ENCODE results near the gene CDC5L. TPM values are rescaled to one million over a fixed set of nuclear protein-coding genes. Genes with fewer than 3 reads are reported as not detected.
"Not testable (repeated sequence)": the region's sequence is repeated elsewhere in the genome, so short reads cannot be mapped to it uniquely, and the experiment has no call there.

CDC5L gene
- total RNA-seq, 1 donor from 2014 or later: 18.2 TPM

DNA sequence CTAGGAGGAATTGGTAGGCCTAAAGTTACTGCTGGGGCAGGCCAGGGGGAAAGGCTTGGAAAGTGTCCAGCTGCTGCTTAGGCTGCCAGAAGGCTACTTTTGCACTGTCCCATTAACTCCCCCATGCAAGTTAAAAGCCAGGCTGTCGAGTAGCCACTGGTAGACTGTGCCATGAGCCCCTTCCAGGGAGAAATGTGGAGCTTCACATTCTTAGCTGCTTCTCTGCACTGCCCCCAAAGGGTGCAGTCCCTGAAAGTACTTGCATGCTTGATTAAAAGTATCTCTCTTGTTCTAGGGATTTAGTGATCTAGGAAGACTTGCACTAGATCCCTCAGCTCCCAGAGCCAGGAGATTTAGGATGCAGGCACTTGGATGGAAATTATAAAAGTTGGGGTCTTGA, 57.3 kb downstream of the CDC5L start:
- H2AFZ ChIP-seq (ENCODE audit: low read depth, low read length): no peak overlapping the region
- no peaks in the 10 kb centered on the region for H3K9me3 ChIP-seq (ENCODE audit: insufficient read depth, low read depth, low read length)
- DNase-seq (ENCODE audit: low read depth) (no peak), FAIRE-seq (no peak)
- H3K36me3 ChIP-seq (ENCODE audit: insufficient read depth, low read length): no peaks in the 10 kb centered on the region
- Mint-ChIP-seq H3K4me3 (ENCODE audit: unreplicated experiment) (no peak overlapping the region), H3K27ac (ENCODE audit: unreplicated experiment) (no peak overlapping the region), H3K36me3 (ENCODE audit: low read depth, unreplicated experiment) (peaks cover 26% of the 10 kb centered on the region), H3K9me3 (ENCODE audit: unreplicated experiment) (peaks cover 18% of the 10 kb centered on the region), H3K27me3 (ENCODE audit: low read depth, unreplicated experiment) (no peaks in the 10 kb centered on the region), H3K4me1 (ENCODE audit: low read depth, unreplicated experiment) (peaks cover 9% of the 10 kb centered on the region)
- no peak for TF ChIP-seq EZH2 (IDR thresholded peaks at IDR 0.05; ENCODE audit: insufficient read depth, low read length)
- TF ChIP-seq, protein P1, sequence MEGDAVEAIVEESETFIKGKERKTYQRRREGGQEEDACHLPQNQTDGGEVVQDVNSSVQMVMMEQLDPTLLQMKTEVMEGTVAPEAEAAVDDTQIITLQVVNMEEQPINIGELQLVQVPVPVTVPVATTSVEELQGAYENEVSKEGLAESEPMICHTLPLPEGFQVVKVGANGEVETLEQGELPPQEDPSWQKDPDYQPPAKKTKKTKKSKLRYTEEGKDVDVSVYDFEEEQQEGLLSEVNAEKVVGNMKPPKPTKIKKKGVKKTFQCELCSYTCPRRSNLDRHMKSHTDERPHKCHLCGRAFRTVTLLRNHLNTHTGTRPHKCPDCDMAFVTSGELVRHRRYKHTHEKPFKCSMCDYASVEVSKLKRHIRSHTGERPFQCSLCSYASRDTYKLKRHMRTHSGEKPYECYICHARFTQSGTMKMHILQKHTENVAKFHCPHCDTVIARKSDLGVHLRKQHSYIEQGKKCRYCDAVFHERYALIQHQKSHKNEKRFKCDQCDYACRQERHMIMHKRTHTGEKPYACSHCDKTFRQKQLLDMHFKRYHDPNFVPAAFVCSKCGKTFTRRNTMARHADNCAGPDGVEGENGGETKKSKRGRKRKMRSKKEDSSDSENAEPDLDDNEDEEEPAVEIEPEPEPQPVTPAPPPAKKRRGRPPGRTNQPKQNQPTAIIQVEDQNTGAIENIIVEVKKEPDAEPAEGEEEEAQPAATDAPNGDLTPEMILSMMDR (IDR thresholded peaks at IDR 0.05; ENCODE audit: insufficient read depth, low read depth, low read length): no peak
- H3K27ac ChIP-seq (ENCODE audit: low read depth, low read length): no peak overlapping the region
- peaks cover 22% of the 10 kb centered on the region for H3K79me2 ChIP-seq (ENCODE audit: insufficient read depth, low read length)
- no peak overlapping the region for H3K4me3 ChIP-seq (ENCODE audit: insufficient read depth, low read depth, low read length)
- no peak overlapping the region for H3K9ac ChIP-seq (ENCODE audit: low read length)
- no peak overlapping the region for H3K4me2 ChIP-seq (ENCODE audit: low read length)
- H3K27me3 ChIP-seq (ENCODE audit: insufficient read depth, low read length): no peaks in the 10 kb centered on the region
- peaks cover 22% of the 10 kb centered on the region for H4K20me1 ChIP-seq (ENCODE audit: insufficient read depth, low read length)
- H3K4me1 ChIP-seq (ENCODE audit: insufficient read depth, low read length): peaks cover 11% of the 10 kb centered on the region

DNA sequence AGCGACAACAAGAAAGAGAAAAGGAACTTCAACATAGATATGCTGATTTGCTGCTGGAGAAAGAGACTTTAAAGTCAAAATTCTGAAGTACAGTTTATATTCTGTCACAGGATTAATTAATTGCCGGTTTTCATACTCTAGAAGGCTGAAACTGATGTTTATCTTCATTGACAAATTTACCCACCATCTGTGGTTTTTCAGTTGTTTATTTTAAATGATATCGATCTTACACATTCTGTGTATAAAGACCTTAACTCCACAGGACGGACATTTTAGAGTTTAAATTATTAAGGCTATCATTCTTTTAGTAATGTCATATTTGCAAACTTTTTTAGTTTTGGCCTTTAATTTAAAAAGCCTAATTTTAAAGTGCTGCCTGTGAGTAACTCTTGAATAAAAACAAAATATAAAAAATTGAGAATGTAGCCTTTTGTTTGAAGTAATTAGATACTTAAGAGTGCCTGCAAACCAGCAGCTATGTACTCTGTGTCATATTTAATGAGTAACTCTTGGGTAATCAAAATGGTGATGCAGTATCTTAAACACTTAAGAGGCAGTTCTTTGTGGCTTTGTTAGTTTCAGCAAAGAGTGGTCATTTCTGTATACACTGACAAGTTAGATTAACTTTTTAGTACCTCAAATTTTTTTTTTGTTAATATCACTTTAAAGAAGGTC, 59.3 kb downstream of the CDC5L start:
- peak overlapping the region; percentile 36 for H3K27ac ChIP-seq (ENCODE audit: low read depth, low read length)
- Mint-ChIP-seq H3K9me3 (ENCODE audit: unreplicated experiment) (peaks cover 14% of the 10 kb centered on the region), H3K27me3 (ENCODE audit: low read depth, unreplicated experiment) (no peaks in the 10 kb centered on the region), H3K4me3 (ENCODE audit: unreplicated experiment) (no peak overlapping the region), H3K4me1 (ENCODE audit: low read depth, unreplicated experiment) (peaks cover 6% of the 10 kb centered on the region), H3K27ac (ENCODE audit: unreplicated experiment) (peak overlapping the region; percentile 18), H3K36me3 (ENCODE audit: low read depth, unreplicated experiment) (peaks cover 23% of the 10 kb centered on the region)
- no peak overlapping the region for H2AFZ ChIP-seq (ENCODE audit: low read depth, low read length)
- DNase-seq (ENCODE audit: low read depth) (peak; percentile 93), FAIRE-seq (peak; percentile 80)
- TF ChIP-seq, protein P1 (IDR thresholded peaks at IDR 0.05; ENCODE audit: insufficient read depth, low read depth, low read length): no peak
- no peak for TF ChIP-seq EZH2 (IDR thresholded peaks at IDR 0.05; ENCODE audit: insufficient read depth, low read length)
- no peaks in the 10 kb centered on the region for H3K9me3 ChIP-seq (ENCODE audit: insufficient read depth, low read depth, low read length)
- no peak overlapping the region for H3K4me3 ChIP-seq (ENCODE audit: insufficient read depth, low read depth, low read length)
- no peaks in the 10 kb centered on the region for H3K27me3 ChIP-seq (ENCODE audit: insufficient read depth, low read length)
- peak overlapping the region; percentile 12 for H3K9ac ChIP-seq (ENCODE audit: low read length)
- H3K4me1 ChIP-seq (ENCODE audit: insufficient read depth, low read length): peaks cover 11% of the 10 kb centered on the region
- peaks cover 11% of the 10 kb centered on the region for H3K79me2 ChIP-seq (ENCODE audit: insufficient read depth, low read length)
- H3K4me2 ChIP-seq (ENCODE audit: low read length): peak overlapping the region; percentile 47
- H3K36me3 ChIP-seq (ENCODE audit: insufficient read depth, low read length): no peaks in the 10 kb centered on the region
- H4K20me1 ChIP-seq (ENCODE audit: insufficient read depth, low read length): peaks cover 18% of the 10 kb centered on the region

DNA sequence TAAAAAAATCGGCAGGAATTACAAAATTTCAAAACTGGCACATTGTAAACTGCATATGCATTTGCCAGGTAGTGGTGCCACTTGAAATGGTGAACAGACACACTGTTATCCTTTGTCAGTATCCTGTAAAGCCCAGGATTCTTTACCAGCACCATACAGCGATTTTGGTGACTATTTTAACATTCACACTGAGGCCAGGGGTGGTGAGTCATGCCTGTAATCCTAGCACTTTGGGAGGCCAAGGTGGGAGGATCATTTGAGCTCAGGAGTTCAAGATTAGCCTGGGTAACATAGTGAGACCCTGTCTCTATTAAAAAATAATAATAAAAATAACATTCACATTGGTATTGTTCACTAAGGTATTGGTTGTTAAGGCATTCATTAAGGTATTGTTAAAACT, 61.7 kb downstream of the CDC5L start:
- H3K36me3 ChIP-seq (ENCODE audit: insufficient read depth, low read length); H3K4me2 ChIP-seq (ENCODE audit: low read length); DNase-seq (ENCODE audit: low read depth); H4K20me1 ChIP-seq (ENCODE audit: insufficient read depth, low read length); H3K9ac ChIP-seq (ENCODE audit: low read length); H3K4me3 ChIP-seq (ENCODE audit: insufficient read depth, low read depth, low read length); H3K4me3 Mint-ChIP-seq (ENCODE audit: unreplicated experiment); H3K79me2 ChIP-seq (ENCODE audit: insufficient read depth, low read length); FAIRE-seq; H3K27ac ChIP-seq (ENCODE audit: low read depth, low read length); H3K9me3 Mint-ChIP-seq (ENCODE audit: unreplicated experiment); H3K27me3 ChIP-seq (ENCODE audit: insufficient read depth, low read length); H3K27me3 Mint-ChIP-seq (ENCODE audit: low read depth, unreplicated experiment); H3K27ac Mint-ChIP-seq (ENCODE audit: unreplicated experiment); H3K9me3 ChIP-seq (ENCODE audit: insufficient read depth, low read depth, low read length); H2AFZ ChIP-seq (ENCODE audit: low read depth, low read length): not testable (repeated sequence)
- Mint-ChIP-seq H3K36me3 (ENCODE audit: low read depth, unreplicated experiment) (peaks cover 15% of the 10 kb centered on the region), H3K4me1 (ENCODE audit: low read depth, unreplicated experiment) (peaks cover 13% of the 10 kb centered on the region)
- H3K4me1 ChIP-seq (ENCODE audit: insufficient read depth, low read length): peaks cover 22% of the 10 kb centered on the region
